ENCODE measurements around the gene CD9.
"Not testable (repeated sequence)": the region's sequence is repeated elsewhere in the genome, so short reads cannot be mapped to it uniquely, and the experiment has no call there.

CD9 gene

DNA sequence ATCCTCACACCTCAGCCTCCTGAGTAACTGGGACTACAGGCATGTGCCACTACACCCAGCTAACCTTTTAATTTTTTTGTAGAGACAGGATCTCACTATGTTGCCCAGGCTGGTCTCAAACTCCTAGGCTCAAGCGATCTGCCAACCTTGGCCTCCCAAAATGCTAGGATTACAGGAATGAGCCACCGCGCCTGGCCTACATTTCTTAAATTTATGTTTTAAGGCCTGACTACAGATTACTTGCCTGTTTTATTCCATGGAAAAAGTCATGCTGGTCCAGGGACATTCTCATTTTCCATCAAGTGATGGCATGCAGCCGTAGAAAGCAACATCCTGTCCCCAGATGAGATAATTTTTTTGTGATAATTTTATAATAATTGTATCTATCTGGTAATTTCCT, 6.1 kb downstream of the CD9 start:
- H3K36me3 ChIP-seq (ENCODE audit: control insufficient read depth in 4 of 4, insufficient read depth in 4 of 4, low read length in 3 of 4) = peaks cover 0 to 2% (median 0%) of the 10 kb centered on the region in 4 experiments
- peaks cover 0 to 26% (median 18%) of the 10 kb centered on the region in 4 experiments for H3K4me1 ChIP-seq (ENCODE audit: control extremely low read depth in 1 of 4, control insufficient read depth in 4 of 4, insufficient read depth in 4 of 4, low read length in 3 of 4)
- ChIA-PET POLR2A (no interaction called here), CTCF (interaction anchor here (1.6 to 1.7 kb wide), 2 partner anchors 10 to 29 kb away, joined by 3 to 11 read pairs; no protein-coding TSS in a partner anchor)
- H3K9me3 ChIP-seq (ENCODE audit: control extremely low read depth in 1 of 5, control insufficient read depth in 4 of 5, insufficient read depth in 2 of 5, low read depth in 1 of 5, low read length in 4 of 5) = no peaks in the 10 kb centered on the region
- peaks cover 0 to 18% (median 11%) of the 10 kb centered on the region in 5 experiments for H3K27me3 ChIP-seq (replicated peaks in 2 of 5; ENCODE audit: control insufficient read depth in 4 of 5, insufficient read depth in 5 of 5, low read length in 4 of 5)
- H3K4me3 ChIP-seq (ENCODE audit: control insufficient read depth in 1 of 7, extremely low read depth in 1 of 7, insufficient read depth in 4 of 7, low read depth in 2 of 7, low read length in 6 of 7) = no peak overlapping the region
- no peak overlapping the region for H3K27ac ChIP-seq (ENCODE audit: insufficient read depth in 1 of 2, low read depth in 1 of 2, low read length in 2 of 2, poor library complexity in 1 of 2, severe bottlenecking in 2 of 2)
- no peak for DNase-seq
- 100% methylated on average over 3 of the region's 4 CpGs for WGBS (ENCODE audit: insufficient coverage)

DNA sequence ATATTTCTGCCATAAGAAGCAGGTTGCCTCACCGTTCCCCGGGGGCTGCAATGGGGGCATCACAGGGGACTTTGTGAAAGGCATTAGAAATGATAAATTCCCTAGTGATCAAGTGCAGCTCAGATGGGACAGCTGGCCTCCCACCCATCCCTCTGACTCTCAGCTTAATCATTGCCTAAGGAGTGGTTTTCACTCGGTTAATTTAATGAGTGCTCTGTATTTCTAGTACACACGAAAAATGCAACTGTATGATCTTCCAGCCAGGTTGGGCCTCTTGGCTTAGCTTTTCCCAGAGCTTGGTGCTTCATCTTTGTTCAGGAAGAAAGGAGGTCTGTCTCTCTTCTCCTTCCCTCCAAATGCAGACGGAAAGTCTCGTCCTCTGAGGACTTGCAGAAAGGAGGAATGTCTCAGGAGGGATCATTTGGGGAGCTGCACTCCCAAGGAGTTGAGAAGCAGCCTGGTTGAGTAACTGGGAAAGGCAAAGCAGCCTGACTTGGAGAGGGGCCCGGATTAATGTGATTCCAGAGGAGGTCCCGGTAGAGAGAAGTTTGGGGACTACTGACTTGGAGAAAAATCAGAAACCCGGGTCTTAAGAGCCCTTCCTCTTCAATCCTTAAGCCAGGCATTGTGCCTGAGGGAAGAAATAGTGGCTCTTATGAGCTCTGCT, 7.2 kb downstream of the CD9 start:
- ChIA-PET CTCF (interaction anchor here (0.8 to 1.7 kb wide), 5 partner anchors 12 to 69 kb away, joined by 3 to 11 read pairs (median 3); no protein-coding TSS in a partner anchor), POLR2A (no interaction called here)
- Histone ChIP-seq H3K27me3 (replicated peaks in 2 of 5; ENCODE audit: control insufficient read depth in 4 of 5, insufficient read depth in 5 of 5, low read length in 4 of 5) (peaks cover 0 to 8% (median 2%) of the 10 kb centered on the region in 5 experiments), H3K27ac (ENCODE audit: insufficient read depth in 1 of 2, low read depth in 1 of 2, low read length in 2 of 2, poor library complexity in 1 of 2, severe bottlenecking in 2 of 2) (no peak overlapping the region), H3K4me3 (ENCODE audit: control insufficient read depth in 1 of 7, extremely low read depth in 1 of 7, insufficient read depth in 4 of 7, low read depth in 2 of 7, low read length in 6 of 7) (no peak overlapping the region), H3K9me3 (ENCODE audit: control extremely low read depth in 1 of 5, control insufficient read depth in 4 of 5, insufficient read depth in 2 of 5, low read depth in 1 of 5, low read length in 4 of 5) (no peaks in the 10 kb centered on the region), H3K36me3 (ENCODE audit: control insufficient read depth in 4 of 4, insufficient read depth in 4 of 4, low read length in 3 of 4) (peaks cover 0 to 2% (median 0%) of the 10 kb centered on the region in 4 experiments), H3K4me1 (ENCODE audit: control extremely low read depth in 1 of 4, control insufficient read depth in 4 of 4, insufficient read depth in 4 of 4, low read length in 3 of 4) (peaks cover 0 to 19% (median 16%) of the 10 kb centered on the region in 4 experiments)
- WGBS (ENCODE audit: insufficient coverage) = 86% methylated on average over 7 of the region's 9 CpGs
- DNase-seq = no peak

DNA sequence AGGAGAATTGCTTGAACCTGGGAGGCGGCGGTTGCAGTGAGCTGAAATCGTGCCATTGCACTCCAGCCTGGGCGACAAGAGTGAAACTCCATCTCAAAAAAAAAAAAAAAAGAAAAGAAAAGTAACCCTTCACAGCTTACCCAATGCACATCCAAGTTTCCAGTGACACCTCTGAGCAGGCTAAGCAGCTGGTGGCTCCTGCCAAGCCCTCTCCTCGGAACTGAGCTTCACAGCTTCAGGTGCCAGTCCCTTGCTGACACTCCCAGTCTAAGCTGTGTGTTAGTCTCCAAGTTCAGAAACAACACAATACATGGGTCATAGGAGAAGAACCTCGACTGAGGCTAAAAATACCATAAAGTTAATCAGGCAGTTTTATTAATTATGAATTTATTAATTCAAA, 7.9 kb downstream of the CD9 start:
- no peak for DNase-seq
- ChIA-PET CTCF (interaction anchor here (1.0 to 1.7 kb wide), 3 partner anchors 12 to 68 kb away, joined by 3 to 11 read pairs (median 4); no protein-coding TSS in a partner anchor), POLR2A (no interaction called here)
- 100% methylated on average over 1 of the region's 6 CpGs for WGBS (ENCODE audit: insufficient coverage)
- H3K36me3 ChIP-seq (ENCODE audit: control insufficient read depth in 4 of 4, insufficient read depth in 4 of 4, low read length in 3 of 4) = peaks cover 0 to 2% (median 0%) of the 10 kb centered on the region in 4 experiments
- no peaks in the 10 kb centered on the region for H3K9me3 ChIP-seq (ENCODE audit: control extremely low read depth in 1 of 5, control insufficient read depth in 4 of 5, insufficient read depth in 2 of 5, low read depth in 1 of 5, low read length in 4 of 5)
- no peak overlapping the region for H3K4me3 ChIP-seq (ENCODE audit: control insufficient read depth in 1 of 7, extremely low read depth in 1 of 7, insufficient read depth in 4 of 7, low read depth in 2 of 7, low read length in 6 of 7)
- H3K27me3 ChIP-seq (replicated peaks in 2 of 5; ENCODE audit: control insufficient read depth in 4 of 5, insufficient read depth in 5 of 5, low read length in 4 of 5) = peaks cover 0 to 1% (median 0%) of the 10 kb centered on the region in 5 experiments
- no peak overlapping the region for H3K27ac ChIP-seq (ENCODE audit: insufficient read depth in 1 of 2, low read depth in 1 of 2, low read length in 2 of 2, poor library complexity in 1 of 2, severe bottlenecking in 2 of 2)
- H3K4me1 ChIP-seq (ENCODE audit: control extremely low read depth in 1 of 4, control insufficient read depth in 4 of 4, insufficient read depth in 4 of 4, low read length in 3 of 4) = peaks cover 0 to 19% (median 16%) of the 10 kb centered on the region in 4 experiments

DNA sequence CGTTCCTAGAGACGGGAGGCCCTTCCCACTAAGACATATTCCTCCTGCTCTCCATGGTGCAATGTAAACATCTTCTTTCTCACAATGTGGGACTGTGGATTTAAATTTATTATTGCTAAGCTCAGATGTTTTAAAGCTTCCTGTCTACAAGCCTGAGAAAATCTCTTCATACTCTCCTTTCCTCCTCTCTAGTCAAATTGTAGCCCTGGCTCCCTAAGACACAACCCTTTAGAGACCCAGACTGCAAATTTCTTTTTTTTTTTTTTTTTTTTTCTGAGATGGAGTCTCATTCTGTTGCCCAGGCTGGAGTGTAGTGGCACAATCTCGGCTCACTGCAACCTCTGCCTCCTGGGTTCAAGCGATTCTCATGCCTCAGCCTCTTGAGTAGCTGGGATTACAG, 9.2 kb downstream of the CD9 start:
- H3K36me3 ChIP-seq (ENCODE audit: control insufficient read depth in 4 of 4, insufficient read depth in 4 of 4, low read length in 3 of 4); H3K27ac ChIP-seq (ENCODE audit: insufficient read depth in 1 of 2, low read depth in 1 of 2, low read length in 2 of 2, poor library complexity in 1 of 2, severe bottlenecking in 2 of 2); H3K4me3 ChIP-seq (ENCODE audit: control insufficient read depth in 1 of 7, extremely low read depth in 1 of 7, insufficient read depth in 4 of 7, low read depth in 2 of 7, low read length in 6 of 7); DNase-seq; H3K27me3 ChIP-seq (replicated peaks in 2 of 5; ENCODE audit: control insufficient read depth in 4 of 5, insufficient read depth in 5 of 5, low read length in 4 of 5); H3K9me3 ChIP-seq (ENCODE audit: control extremely low read depth in 1 of 5, control insufficient read depth in 4 of 5, insufficient read depth in 2 of 5, low read depth in 1 of 5, low read length in 4 of 5); POLR2A ChIA-PET: not testable (repeated sequence)
- 100% methylated on average over 1 of the region's 4 CpGs for WGBS (ENCODE audit: insufficient coverage)
- peaks cover 0 to 15% (median 14%) of the 10 kb centered on the region in 4 experiments for H3K4me1 ChIP-seq (ENCODE audit: control extremely low read depth in 1 of 4, control insufficient read depth in 4 of 4, insufficient read depth in 4 of 4, low read length in 3 of 4)
- CTCF ChIA-PET = interaction anchor here (2.0 kb wide), 1 partner anchor 8 kb away, joined by 7 read pairs; the partner anchor contains the start of gene CD9

DNA sequence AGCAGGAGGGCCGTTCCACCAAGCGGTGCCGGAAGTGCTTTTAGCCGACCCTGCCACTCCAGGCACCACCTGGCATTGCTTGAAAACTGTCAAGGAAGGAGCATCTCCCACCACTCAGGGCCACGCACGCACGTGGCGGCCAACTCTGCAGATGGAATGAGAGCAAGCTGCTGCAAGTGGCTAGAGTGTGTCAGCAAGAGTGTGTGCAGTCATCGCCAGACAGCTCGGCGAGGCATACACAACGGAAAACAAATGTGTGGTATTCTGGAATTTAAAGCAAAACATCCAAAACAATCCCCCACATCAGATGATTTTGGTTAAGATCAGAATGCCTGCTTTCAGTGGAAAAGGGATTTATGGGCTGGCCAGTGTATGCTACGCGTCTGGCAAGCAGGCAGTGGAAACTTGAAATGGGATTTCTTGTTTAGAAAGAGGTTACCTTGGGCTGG, 11.2 kb downstream of the CD9 start:
- CTCF ChIA-PET = interaction anchor here (1.1 to 2.7 kb wide), 4 partner anchors 10 to 18 kb away, joined by 3 to 10 read pairs (median 6); partner anchors contain the start of gene CD9
- H3K4me1 ChIP-seq (ENCODE audit: control extremely low read depth in 1 of 4, control insufficient read depth in 4 of 4, insufficient read depth in 4 of 4, low read length in 3 of 4) = peaks cover 0 to 9% (median 3%) of the 10 kb centered on the region in 4 experiments
- H3K27me3 ChIP-seq (replicated peaks in 2 of 5; ENCODE audit: control insufficient read depth in 4 of 5, insufficient read depth in 5 of 5, low read length in 4 of 5) = no peaks in the 10 kb centered on the region
- no peak overlapping the region for H3K27ac ChIP-seq (ENCODE audit: insufficient read depth in 1 of 2, low read depth in 1 of 2, low read length in 2 of 2, poor library complexity in 1 of 2, severe bottlenecking in 2 of 2)
- peaks cover 0 to 2% (median 0%) of the 10 kb centered on the region in 4 experiments for H3K36me3 ChIP-seq (ENCODE audit: control insufficient read depth in 4 of 4, insufficient read depth in 4 of 4, low read length in 3 of 4)
- 95% methylated on average over 10 of the region's 14 CpGs for WGBS (ENCODE audit: insufficient coverage)
- no peak overlapping the region for H3K4me3 ChIP-seq (ENCODE audit: control insufficient read depth in 1 of 7, extremely low read depth in 1 of 7, insufficient read depth in 4 of 7, low read depth in 2 of 7, low read length in 6 of 7)
- POLR2A ChIA-PET = no interaction called here
- DNase-seq = no peak
- no peaks in the 10 kb centered on the region for H3K9me3 ChIP-seq (ENCODE audit: control extremely low read depth in 1 of 5, control insufficient read depth in 4 of 5, insufficient read depth in 2 of 5, low read depth in 1 of 5, low read length in 4 of 5)

DNA sequence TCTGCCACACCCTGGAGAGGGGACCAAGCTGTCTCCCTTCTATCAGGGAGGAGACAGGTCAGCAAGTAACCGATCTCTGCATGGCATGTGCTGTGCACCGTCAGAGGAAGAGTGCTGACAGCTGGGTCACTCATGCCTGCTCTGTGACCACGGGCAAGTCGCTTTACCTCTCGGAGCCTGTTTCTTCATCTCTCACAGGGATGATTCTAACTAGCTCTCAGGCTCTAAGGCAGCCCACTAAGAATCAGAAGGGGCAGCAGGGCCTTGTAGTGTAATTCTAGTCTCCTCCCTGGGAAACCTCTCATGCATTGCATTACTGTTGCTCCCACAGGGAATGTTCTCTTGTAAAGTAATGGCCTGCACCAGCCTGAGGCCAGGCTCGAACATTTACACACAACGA, 11.9 kb downstream of the CD9 start:
- Histone ChIP-seq H3K27ac (ENCODE audit: insufficient read depth in 1 of 2, low read depth in 1 of 2, low read length in 2 of 2, poor library complexity in 1 of 2, severe bottlenecking in 2 of 2) (no peak overlapping the region), H3K4me3 (ENCODE audit: control insufficient read depth in 1 of 7, extremely low read depth in 1 of 7, insufficient read depth in 4 of 7, low read depth in 2 of 7, low read length in 6 of 7) (no peak overlapping the region), H3K4me1 (ENCODE audit: control extremely low read depth in 1 of 4, control insufficient read depth in 4 of 4, insufficient read depth in 4 of 4, low read length in 3 of 4) (peaks cover 0 to 12% (median 4%) of the 10 kb centered on the region in 4 experiments), H3K36me3 (ENCODE audit: control insufficient read depth in 4 of 4, insufficient read depth in 4 of 4, low read length in 3 of 4) (peaks cover 0 to 2% (median 0%) of the 10 kb centered on the region in 4 experiments), H3K9me3 (ENCODE audit: control extremely low read depth in 1 of 5, control insufficient read depth in 4 of 5, insufficient read depth in 2 of 5, low read depth in 1 of 5, low read length in 4 of 5) (no peaks in the 10 kb centered on the region), H3K27me3 (replicated peaks in 2 of 5; ENCODE audit: control insufficient read depth in 4 of 5, insufficient read depth in 5 of 5, low read length in 4 of 5) (no peaks in the 10 kb centered on the region)
- DNase-seq = no peak
- WGBS (ENCODE audit: insufficient coverage) = 94% methylated on average over 7 of the region's 7 CpGs
- POLR2A ChIA-PET = no interaction called here
- CTCF ChIA-PET = interaction anchor here (1.1 to 2.7 kb wide), 6 partner anchors 9 to 67 kb away, joined by 3 to 10 read pairs (median 4); no protein-coding TSS in a partner anchor

DNA sequence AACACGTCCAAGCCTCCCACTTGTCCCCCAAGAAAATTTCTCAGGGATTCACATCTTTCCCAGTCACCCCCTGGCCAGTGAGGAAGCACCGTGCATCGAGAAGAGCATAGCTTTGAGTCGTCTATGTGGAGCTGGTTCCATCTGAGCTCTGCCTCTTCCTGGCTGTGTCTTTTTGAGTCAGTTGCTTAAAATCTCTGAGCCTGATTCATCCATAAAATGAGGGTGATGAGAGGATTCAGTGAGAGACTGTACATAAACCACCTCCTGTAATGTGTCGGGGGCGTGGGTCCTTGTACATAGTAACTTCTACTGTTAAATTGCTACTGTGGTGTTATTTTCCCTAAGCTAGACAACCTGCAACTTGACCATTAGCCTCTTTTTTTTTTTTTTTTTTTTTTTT, 13.8 kb downstream of the CD9 start:
- H3K4me1 ChIP-seq (ENCODE audit: control extremely low read depth in 1 of 4, control insufficient read depth in 4 of 4, insufficient read depth in 4 of 4, low read length in 3 of 4) = peaks cover 0 to 19% (median 4%) of the 10 kb centered on the region in 4 experiments
- CTCF ChIA-PET = interaction anchor here (1.1 to 2.6 kb wide), 4 partner anchors 10 to 150 kb away, joined by 3 to 8 read pairs (median 4); no protein-coding TSS in a partner anchor

More for the DNA sequence above, 13.8 kb downstream of the CD9 start:
- Histone ChIP-seq H3K4me3 (ENCODE audit: control insufficient read depth in 1 of 7, extremely low read depth in 1 of 7, insufficient read depth in 4 of 7, low read depth in 2 of 7, low read length in 6 of 7) (no peak overlapping the region), H3K9me3 (ENCODE audit: control extremely low read depth in 1 of 5, control insufficient read depth in 4 of 5, insufficient read depth in 2 of 5, low read depth in 1 of 5, low read length in 4 of 5) (no peaks in the 10 kb centered on the region), H3K27me3 (replicated peaks in 2 of 5; ENCODE audit: control insufficient read depth in 4 of 5, insufficient read depth in 5 of 5, low read length in 4 of 5) (no peaks in the 10 kb centered on the region), H3K27ac (ENCODE audit: insufficient read depth in 1 of 2, low read depth in 1 of 2, low read length in 2 of 2, poor library complexity in 1 of 2, severe bottlenecking in 2 of 2) (no peak overlapping the region), H3K36me3 (ENCODE audit: control insufficient read depth in 4 of 4, insufficient read depth in 4 of 4, low read length in 3 of 4) (peaks cover 0 to 2% (median 0%) of the 10 kb centered on the region in 4 experiments)
- DNase-seq = no peak
- 91% methylated on average over 1 of the region's 6 CpGs for WGBS (ENCODE audit: insufficient coverage)
- POLR2A ChIA-PET = no interaction called here

Data from common myeloid progenitor, CD34-positive (primary cell).